ENCODE measurements around the gene PIRT.

The PIRT gene

DNA sequence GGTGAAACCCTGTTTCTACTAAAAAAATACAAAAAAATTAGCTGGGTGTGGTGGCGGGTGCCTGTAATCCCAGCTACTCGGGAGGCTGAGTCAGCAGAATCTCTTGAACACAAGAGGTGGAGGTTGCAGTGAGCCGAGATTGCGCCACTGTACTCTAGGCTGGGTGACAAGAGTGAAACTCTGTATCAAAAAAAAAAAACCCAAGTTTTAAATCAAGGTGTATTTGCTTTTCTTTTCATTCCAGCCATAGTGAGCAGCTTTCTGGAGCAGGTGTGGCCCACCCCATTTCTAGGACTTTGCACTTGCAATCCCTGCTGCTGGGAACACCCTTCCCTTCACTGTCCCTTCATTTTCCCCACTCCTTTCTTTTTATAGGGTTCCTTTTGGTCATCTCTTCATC, 62.8 kb downstream of the PIRT start:
- DNase-seq (ENCODE audit: low spot score), result no peak
- TF ChIP-seq, protein P1, sequence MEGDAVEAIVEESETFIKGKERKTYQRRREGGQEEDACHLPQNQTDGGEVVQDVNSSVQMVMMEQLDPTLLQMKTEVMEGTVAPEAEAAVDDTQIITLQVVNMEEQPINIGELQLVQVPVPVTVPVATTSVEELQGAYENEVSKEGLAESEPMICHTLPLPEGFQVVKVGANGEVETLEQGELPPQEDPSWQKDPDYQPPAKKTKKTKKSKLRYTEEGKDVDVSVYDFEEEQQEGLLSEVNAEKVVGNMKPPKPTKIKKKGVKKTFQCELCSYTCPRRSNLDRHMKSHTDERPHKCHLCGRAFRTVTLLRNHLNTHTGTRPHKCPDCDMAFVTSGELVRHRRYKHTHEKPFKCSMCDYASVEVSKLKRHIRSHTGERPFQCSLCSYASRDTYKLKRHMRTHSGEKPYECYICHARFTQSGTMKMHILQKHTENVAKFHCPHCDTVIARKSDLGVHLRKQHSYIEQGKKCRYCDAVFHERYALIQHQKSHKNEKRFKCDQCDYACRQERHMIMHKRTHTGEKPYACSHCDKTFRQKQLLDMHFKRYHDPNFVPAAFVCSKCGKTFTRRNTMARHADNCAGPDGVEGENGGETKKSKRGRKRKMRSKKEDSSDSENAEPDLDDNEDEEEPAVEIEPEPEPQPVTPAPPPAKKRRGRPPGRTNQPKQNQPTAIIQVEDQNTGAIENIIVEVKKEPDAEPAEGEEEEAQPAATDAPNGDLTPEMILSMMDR (IDR thresholded peaks at IDR 0.05; ENCODE audit: extremely low read depth, missing control alignments), result no peak

DNA sequence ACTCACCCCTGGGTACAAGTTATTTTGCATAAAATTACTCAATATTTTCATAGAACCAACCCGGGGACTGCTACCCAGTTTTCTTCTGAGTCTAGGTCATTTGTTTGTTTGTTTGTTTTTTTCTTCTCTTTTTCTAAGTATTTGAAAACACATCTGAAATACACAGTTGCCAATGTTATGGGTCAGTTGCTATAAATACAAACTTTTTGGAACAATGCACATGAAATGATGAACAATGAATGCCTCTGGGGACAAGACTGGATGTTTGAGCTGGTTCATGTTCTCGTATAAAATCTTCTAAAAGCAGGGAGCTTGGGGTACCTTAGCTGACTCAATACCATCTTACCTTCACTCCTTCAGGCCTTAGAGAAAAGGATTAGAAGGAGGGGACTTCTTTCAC, 64.5 kb downstream of the PIRT start:
- TF ChIP-seq, protein P1 (IDR thresholded peaks at IDR 0.05; ENCODE audit: extremely low read depth, missing control alignments), result no peak
- no peak for DNase-seq (ENCODE audit: low spot score)

All from GM20000 (cell line).